ENCODE measurements around the gene TOP2B.

The TOP2B gene

DNA sequence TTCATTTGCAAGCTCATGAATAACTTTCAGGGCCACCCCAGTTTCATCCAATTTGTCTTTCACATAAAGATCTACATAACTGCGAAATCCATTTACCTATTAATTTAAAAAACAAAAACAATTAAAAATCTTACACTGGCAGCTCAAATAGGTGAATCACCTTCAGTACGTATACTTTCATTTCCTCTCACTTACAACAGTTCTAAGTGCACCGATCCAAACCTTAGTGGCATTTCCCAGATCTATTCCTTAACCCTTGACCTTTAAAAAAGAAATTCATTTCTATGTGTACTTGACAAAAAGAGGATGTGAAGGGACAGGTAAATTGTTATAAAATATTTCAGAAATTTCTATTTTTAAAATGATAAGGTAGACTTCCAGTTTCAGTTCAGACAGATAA lies 30.8 kb downstream of the TOP2B start:
- Histone ChIP-seq H3K4me2 (ENCODE audit: low read depth, low read length, poor library complexity, severe bottlenecking) (no peak overlapping the region), H4K20me1 (ENCODE audit: insufficient read depth, low read length, poor library complexity, severe bottlenecking) (peaks cover 89% of the 10 kb centered on the region), H2AFZ (ENCODE audit: low read length) (no peak overlapping the region), H3K9ac (ENCODE audit: low read depth, low read length, poor library complexity, severe bottlenecking) (no peak overlapping the region), H3K4me3 (ENCODE audit: low read length, poor library complexity, severe bottlenecking) (no peak overlapping the region), H3F3A (ENCODE audit: low read depth) (0 out of 2 replicates have a peak, but pooled peaks cover 3% of the 10 kb centered on the region), H3K36me3 (ENCODE audit: insufficient read depth, low read length) (peaks cover 90% of the 10 kb centered on the region), H3K9me3 (ENCODE audit: insufficient read depth, low read depth, low read length) (no peaks in the 10 kb centered on the region), H3K27me3 (ENCODE audit: insufficient read depth, low read length, poor library complexity, severe bottlenecking) (no peaks in the 10 kb centered on the region), H3K9me2 (replicated peaks; ENCODE audit: low read depth, low read length) (no peaks in the 10 kb centered on the region), H3K79me2 (ENCODE audit: insufficient read depth, low read length) (peaks cover 29% of the 10 kb centered on the region; the same call in 1 of the 2 replicates), H3K4me1 (ENCODE audit: insufficient read depth, low read length, poor library complexity, severe bottlenecking) (no peaks in the 10 kb centered on the region)
- TF ChIP-seq, protein P1, sequence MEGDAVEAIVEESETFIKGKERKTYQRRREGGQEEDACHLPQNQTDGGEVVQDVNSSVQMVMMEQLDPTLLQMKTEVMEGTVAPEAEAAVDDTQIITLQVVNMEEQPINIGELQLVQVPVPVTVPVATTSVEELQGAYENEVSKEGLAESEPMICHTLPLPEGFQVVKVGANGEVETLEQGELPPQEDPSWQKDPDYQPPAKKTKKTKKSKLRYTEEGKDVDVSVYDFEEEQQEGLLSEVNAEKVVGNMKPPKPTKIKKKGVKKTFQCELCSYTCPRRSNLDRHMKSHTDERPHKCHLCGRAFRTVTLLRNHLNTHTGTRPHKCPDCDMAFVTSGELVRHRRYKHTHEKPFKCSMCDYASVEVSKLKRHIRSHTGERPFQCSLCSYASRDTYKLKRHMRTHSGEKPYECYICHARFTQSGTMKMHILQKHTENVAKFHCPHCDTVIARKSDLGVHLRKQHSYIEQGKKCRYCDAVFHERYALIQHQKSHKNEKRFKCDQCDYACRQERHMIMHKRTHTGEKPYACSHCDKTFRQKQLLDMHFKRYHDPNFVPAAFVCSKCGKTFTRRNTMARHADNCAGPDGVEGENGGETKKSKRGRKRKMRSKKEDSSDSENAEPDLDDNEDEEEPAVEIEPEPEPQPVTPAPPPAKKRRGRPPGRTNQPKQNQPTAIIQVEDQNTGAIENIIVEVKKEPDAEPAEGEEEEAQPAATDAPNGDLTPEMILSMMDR (conservative IDR thresholded peaks at IDR 0.05; ENCODE audit: low read length), result no peak
- TF ChIP-seq EZH2phosphoT487 (IDR thresholded peaks at IDR 0.05; ENCODE audit: borderline replicate concordance), result no peak

- peaks cover 16% of the 10 kb centered on the region; the same call in 1 of the 2 replicates for H3K79me2 ChIP-seq (ENCODE audit: insufficient read depth, low read length)
- no peaks in the 10 kb centered on the region for H3K4me1 ChIP-seq (ENCODE audit: insufficient read depth, low read length, poor library complexity, severe bottlenecking)
- no peaks in the 10 kb centered on the region for H3K9me2 ChIP-seq (replicated peaks; ENCODE audit: low read depth, low read length)
- peaks cover 71% of the 10 kb centered on the region for H4K20me1 ChIP-seq (ENCODE audit: insufficient read depth, low read length, poor library complexity, severe bottlenecking)
- peaks cover 96% of the 10 kb centered on the region for H3K36me3 ChIP-seq (ENCODE audit: insufficient read depth, low read length)
- H3K9me3 ChIP-seq (ENCODE audit: insufficient read depth, low read depth, low read length), result no peaks in the 10 kb centered on the region
- no peaks in the 10 kb centered on the region for H3K27me3 ChIP-seq (ENCODE audit: insufficient read depth, low read length, poor library complexity, severe bottlenecking)
- no peak overlapping the region for H3K4me2 ChIP-seq (ENCODE audit: low read depth, low read length, poor library complexity, severe bottlenecking)
- no peak overlapping the region for H2AFZ ChIP-seq (ENCODE audit: low read length)
- H3F3A ChIP-seq (ENCODE audit: low read depth), result 0 out of 2 replicates have a peak, but pooled peaks cover 3% of the 10 kb centered on the region
- TF ChIP-seq, protein P1 (conservative IDR thresholded peaks at IDR 0.05; ENCODE audit: low read length), result no peak
- TF ChIP-seq EZH2phosphoT487 (IDR thresholded peaks at IDR 0.05; ENCODE audit: borderline replicate concordance), result no peak
- H3K9ac ChIP-seq (ENCODE audit: low read depth, low read length, poor library complexity, severe bottlenecking), result no peak overlapping the region
- no peak overlapping the region for H3K4me3 ChIP-seq (ENCODE audit: low read length, poor library complexity, severe bottlenecking)
These were observed 32.7 kb downstream of the TOP2B start for GRCh38 chr3:25631989-25632388.

- Histone ChIP-seq H3K4me1 (ENCODE audit: insufficient read depth, low read length, poor library complexity, severe bottlenecking) (no peaks in the 10 kb centered on the region), H3K27me3 (ENCODE audit: insufficient read depth, low read length, poor library complexity, severe bottlenecking) (no peaks in the 10 kb centered on the region), H3K9ac (ENCODE audit: low read depth, low read length, poor library complexity, severe bottlenecking) (no peak overlapping the region), H3K36me3 (ENCODE audit: insufficient read depth, low read length) (peaks cover 98% of the 10 kb centered on the region), H4K20me1 (ENCODE audit: insufficient read depth, low read length, poor library complexity, severe bottlenecking) (peaks cover 25% of the 10 kb centered on the region), H3K4me3 (ENCODE audit: low read length, poor library complexity, severe bottlenecking) (no peak overlapping the region), H3K9me3 (ENCODE audit: insufficient read depth, low read depth, low read length) (no peaks in the 10 kb centered on the region), H3K4me2 (ENCODE audit: low read depth, low read length, poor library complexity, severe bottlenecking) (no peak overlapping the region), H3K9me2 (replicated peaks; ENCODE audit: low read depth, low read length) (no peaks in the 10 kb centered on the region), H3F3A (ENCODE audit: low read depth) (0 out of 2 replicates have a peak, but pooled peaks cover 8% of the 10 kb centered on the region), H3K79me2 (ENCODE audit: insufficient read depth, low read length) (0 out of 2 replicates have a peak, but pooled peaks cover 3% of the 10 kb centered on the region), H2AFZ (ENCODE audit: low read length) (no peak overlapping the region)
- TF ChIP-seq EZH2phosphoT487 (IDR thresholded peaks at IDR 0.05; ENCODE audit: borderline replicate concordance), result no peak
- TF ChIP-seq, protein P1 (conservative IDR thresholded peaks at IDR 0.05; ENCODE audit: low read length), result no peak
These were observed 43.6 kb downstream of the TOP2B start for GRCh38 chr3:25621087-25621486.
